Karpas-422 (cell line): ENCODE data around the gene KMT5B. TPM values are rescaled to one million over a fixed set of nuclear protein-coding genes. Genes with fewer than 3 reads are reported as not detected.

ENCODE experiments used
- DNase-seq: peaks from one replicate; pipeline ENCODE4 v3.0.0-alpha.2; 2015
- H2AFZ ChIP-seq: fragments of 200-600 bp; sonication (generic); 2 replicates; pipeline ENCODE4 v1.6.1; 2014; ENCODE audit warnings: antibody characterized with exemption, low read length, mixed read lengths
- H3K27ac ChIP-seq: fragments of 200-600 bp; sonication (generic); 2 replicates; pipeline ENCODE4 v1.5.1; 2014; ENCODE audit warnings: mild to moderate bottlenecking, low read length, moderate library complexity
- H3K27me3 ChIP-seq: fragments of 200-600 bp; sonication (generic); 2 replicates; pipeline ENCODE4 v1.6.1; 2014; ENCODE audit warnings: low read length, mixed read lengths
- H3K36me3 ChIP-seq: fragments of 200-600 bp; sonication (generic); 2 replicates; pipeline ENCODE4 v1.6.1; 2014; ENCODE audit warnings: low read length, mixed read lengths; ENCODE audit not compliant: insufficient read depth
- H3K4me1 ChIP-seq: fragments of 200-600 bp; sonication (generic); 2 replicates; pipeline ENCODE4 v1.6.1; 2014; ENCODE audit warnings: mild to moderate bottlenecking, low read length, mixed read lengths
- H3K4me2 ChIP-seq: fragments of 200-600 bp; sonication (generic); 2 replicates; pipeline ENCODE4 v1.6.1; 2014; ENCODE audit warnings: low read length, low read depth, mild to moderate bottlenecking; ENCODE audit not compliant: poor library complexity, severe bottlenecking
- H3K4me3 ChIP-seq: fragments of 200-600 bp; sonication (generic); 2 replicates; pipeline ENCODE4 v1.5.1; 2014; ENCODE audit warnings: mild to moderate bottlenecking, antibody characterized with exemption, low read length, mixed read lengths
- H3K79me2 ChIP-seq: fragments of 200-600 bp; sonication (generic); 2 replicates; pipeline ENCODE4 v1.6.1; 2014; ENCODE audit warnings: mild to moderate bottlenecking, low read length, mixed read lengths
- H3K9ac ChIP-seq: fragments of 200-600 bp; sonication (generic); 2 replicates; pipeline ENCODE4 v1.6.0; 2014; ENCODE audit warnings: low read length
- H3K9me2 ChIP-seq: fragments of 200-600 bp; sonication (generic), shearing (Covaris generic); replicated peaks from 2 replicates; pipeline ENCODE4 v1.6.0; 2014; ENCODE audit warnings: mild to moderate bottlenecking, low read length, moderate library complexity; ENCODE audit not compliant: insufficient read depth
- H3K9me3 ChIP-seq: fragments of 300-700, 200-600 bp; sonication (generic); 2 replicates; pipeline ENCODE4 v1.6.1; 2014; ENCODE audit warnings: low read length, mixed read lengths
- H4K20me1 ChIP-seq: fragments of 200-600 bp; sonication (generic); 2 replicates; pipeline ENCODE4 v1.6.1; 2014; ENCODE audit warnings: mild to moderate bottlenecking, antibody characterized with exemption, low read length, low read depth; ENCODE audit not compliant: insufficient read depth
- total RNA-seq: library from RNA; depleted of rRNA; stranded (reverse); fragments of >200 nt; shearing (Covaris generic); gene quantifications from 2 replicates; pipeline ENCODE4 v1.2.3, GENCODE V29; 2014; ENCODE audit warnings: low replicate concordance

The KMT5B gene
- total RNA-seq, 1 experiment from 2014 or later: 21.2 TPM

DNA sequence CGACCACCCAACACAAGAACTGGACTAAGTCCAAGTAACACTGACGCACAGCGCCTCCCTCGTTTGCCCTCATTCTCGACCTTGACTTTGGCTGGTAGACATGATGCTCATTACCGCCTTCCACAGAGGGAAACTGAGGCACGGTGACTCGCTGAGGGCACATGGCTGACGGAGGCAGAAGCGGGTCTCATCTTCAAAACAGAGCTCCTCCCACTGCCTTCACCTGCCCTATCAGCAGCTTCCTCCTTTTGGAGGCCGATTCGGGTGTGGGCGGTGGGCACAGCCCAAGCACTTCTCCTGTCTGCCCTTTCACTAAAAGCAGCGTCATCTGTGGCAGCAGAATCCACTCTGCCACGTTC is 2.0 kb upstream of the KMT5B start:
- H3K4me1 ChIP-seq: peaks cover 22% of the 10 kb centered on the region
- no peak overlapping the region for H3K4me3 ChIP-seq
- DNase-seq: peak; percentile 57
- no peak overlapping the region for H3K4me2 ChIP-seq
- H3K9me3 ChIP-seq: no peaks in the 10 kb centered on the region
- no peaks in the 10 kb centered on the region for H3K9me2 ChIP-seq
- no peaks in the 10 kb centered on the region for H3K36me3 ChIP-seq
- H3K79me2 ChIP-seq: peaks cover 23% of the 10 kb centered on the region
- no peak overlapping the region for H2AFZ ChIP-seq
- H3K27me3 ChIP-seq: no peaks in the 10 kb centered on the region
- no peak overlapping the region for H3K9ac ChIP-seq
- no peak overlapping the region for H3K27ac ChIP-seq
- peaks cover 24% of the 10 kb centered on the region for H4K20me1 ChIP-seq

- Histone ChIP-seq H3K27ac (no peak overlapping the region), H3K4me3 (peak overlapping the region; percentile 74), H3K27me3 (no peaks in the 10 kb centered on the region), H3K79me2 (peaks cover 23% of the 10 kb centered on the region), H3K4me1 (peaks cover 23% of the 10 kb centered on the region), H2AFZ (peak overlapping the region; percentile 96), H3K9ac (peak overlapping the region; percentile 80), H3K36me3 (no peaks in the 10 kb centered on the region), H4K20me1 (peaks cover 31% of the 10 kb centered on the region), H3K9me3 (no peaks in the 10 kb centered on the region), H3K4me2 (peak overlapping the region; percentile 92), H3K9me2 (no peaks in the 10 kb centered on the region)
- no peak for DNase-seq
These were observed 1.3 kb upstream of the KMT5B start for GRCh38 chr11:68214173-68215086.

DNA sequence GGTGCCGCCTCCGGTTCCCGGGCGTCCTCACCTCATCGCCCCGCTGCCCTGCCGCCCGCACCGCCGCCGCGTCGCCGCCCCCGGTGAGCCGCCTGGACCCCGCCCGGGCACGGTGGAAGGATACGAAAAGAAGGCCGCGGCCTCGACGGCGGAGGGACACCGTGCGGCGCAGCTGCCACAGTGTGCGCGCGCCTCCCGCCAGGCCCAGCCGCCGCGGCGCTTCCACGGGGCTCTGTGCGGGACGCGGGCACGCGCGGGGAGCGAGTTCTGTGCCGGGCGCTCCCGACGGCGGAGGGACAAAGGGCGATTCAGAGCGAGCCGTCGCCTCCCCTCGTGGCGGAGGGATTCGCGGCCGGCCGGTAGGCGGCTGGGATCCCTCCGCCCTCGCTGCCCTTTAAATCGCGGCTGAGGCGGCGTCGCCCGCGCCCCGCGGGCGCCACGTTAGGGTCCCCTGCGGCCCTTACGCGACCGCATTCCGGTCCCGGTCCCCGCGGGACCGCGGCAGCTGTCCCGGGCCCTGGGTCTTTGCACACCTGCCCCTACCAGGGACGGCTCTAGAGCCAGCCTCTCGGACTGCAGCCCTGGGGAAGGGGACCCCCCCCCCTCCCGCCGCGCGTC is 568 bp upstream of the KMT5B start:
- H4K20me1 ChIP-seq: peaks cover 38% of the 10 kb centered on the region
- H3K36me3 ChIP-seq: no peaks in the 10 kb centered on the region
- H3K9me3 ChIP-seq: no peaks in the 10 kb centered on the region
- no peaks in the 10 kb centered on the region for H3K27me3 ChIP-seq
- H3K9me2 ChIP-seq: no peaks in the 10 kb centered on the region
- peak overlapping the region; percentile 71; the same call in 1 of the 2 replicates for H3K27ac ChIP-seq
- DNase-seq: peak; percentile 96
- H3K79me2 ChIP-seq: peaks cover 31% of the 10 kb centered on the region
- H3K9ac ChIP-seq: peak overlapping the region; percentile 80
- peaks cover 28% of the 10 kb centered on the region for H3K4me1 ChIP-seq
- peak overlapping the region; percentile 96 for H2AFZ ChIP-seq
- peak overlapping the region; percentile 74 for H3K4me3 ChIP-seq
- H3K4me2 ChIP-seq: peak overlapping the region; percentile 92

DNA sequence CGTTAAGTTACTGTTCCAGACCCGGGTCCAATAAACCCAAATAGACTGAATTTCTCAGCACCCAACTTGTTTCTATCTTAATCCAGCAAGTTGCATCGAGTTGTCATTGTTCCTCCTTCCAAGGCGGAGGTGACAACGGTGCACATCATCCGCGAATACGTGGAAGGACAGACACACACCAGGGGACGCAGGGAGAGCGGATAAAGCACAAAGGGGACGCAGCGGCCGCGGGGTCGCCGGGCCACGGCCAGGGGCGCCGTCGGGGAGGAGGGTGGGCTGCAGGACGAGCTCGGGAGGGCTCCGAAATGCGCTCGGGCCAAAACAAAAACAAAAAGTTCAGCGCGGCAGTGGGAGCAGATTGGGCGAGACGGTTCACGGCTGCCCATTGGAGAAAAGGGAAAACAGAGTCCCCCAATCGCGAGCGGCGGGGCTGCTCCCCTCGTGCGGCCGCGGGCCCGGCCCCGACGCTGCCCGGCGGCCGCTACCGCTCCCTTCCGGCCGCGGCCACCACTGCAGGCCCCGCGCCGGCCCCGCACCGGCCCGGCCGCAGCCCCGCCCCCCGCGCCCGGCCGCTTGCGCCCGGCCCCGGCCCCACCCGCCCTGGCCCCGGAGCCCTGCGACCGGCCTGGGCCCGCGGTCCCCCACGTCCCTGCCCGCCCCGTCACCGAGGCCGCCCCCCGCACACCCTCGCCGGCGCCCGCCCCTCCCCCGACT is 518 bp downstream of the KMT5B start:
- Histone ChIP-seq H3K27ac (no peak overlapping the region), H3K4me3 (peak overlapping the region; percentile 85), H2AFZ (no peak overlapping the region), H3K9ac (peak overlapping the region; percentile 86), H3K27me3 (no peaks in the 10 kb centered on the region), H3K4me2 (peak overlapping the region; percentile 84), H3K79me2 (peaks cover 36% of the 10 kb centered on the region), H3K4me1 (peaks cover 28% of the 10 kb centered on the region), H3K9me2 (no peaks in the 10 kb centered on the region), H3K9me3 (no peaks in the 10 kb centered on the region), H3K36me3 (no peaks in the 10 kb centered on the region), H4K20me1 (peaks cover 43% of the 10 kb centered on the region)
- DNase-seq: peak; percentile 84

- no peak overlapping the region for H3K27ac ChIP-seq
These were observed 1.6 kb downstream of the KMT5B start for GRCh38 chr11:68211546-68211945.

GRCh38 chr11:68206211-68206610 is 6.9 kb downstream of the KMT5B start:
- Histone ChIP-seq H3K9me2 (no peaks in the 10 kb centered on the region), H3K4me2 (no peak overlapping the region), H3K79me2 (peaks cover 73% of the 10 kb centered on the region), H2AFZ (no peak overlapping the region), H3K9me3 (no peaks in the 10 kb centered on the region), H3K27me3 (no peaks in the 10 kb centered on the region), H3K4me1 (peaks cover 12% of the 10 kb centered on the region), H3K36me3 (no peaks in the 10 kb centered on the region), H4K20me1 (peaks cover 47% of the 10 kb centered on the region), H3K27ac (peak overlapping the region; percentile 15; the same call in 1 of the 2 replicates), H3K9ac (no peak overlapping the region), H3K4me3 (no peak overlapping the region)
- peak; percentile 86 for DNase-seq

More at GRCh38 chr11:68211546-68211945, 1.6 kb downstream of the KMT5B start:
- H3K27me3 ChIP-seq: no peaks in the 10 kb centered on the region
- no peak overlapping the region for H2AFZ ChIP-seq
- no peak for DNase-seq
- peak overlapping the region; percentile 85 for H3K4me3 ChIP-seq
- peak overlapping the region; percentile 84 for H3K4me2 ChIP-seq
- H3K36me3 ChIP-seq: no peaks in the 10 kb centered on the region
- no peaks in the 10 kb centered on the region for H3K9me2 ChIP-seq
- peak overlapping the region; percentile 86; the same call in 1 of the 2 replicates for H3K9ac ChIP-seq
- no peaks in the 10 kb centered on the region for H3K9me3 ChIP-seq
- H3K4me1 ChIP-seq: peaks cover 28% of the 10 kb centered on the region
- peaks cover 43% of the 10 kb centered on the region for H4K20me1 ChIP-seq
- peaks cover 36% of the 10 kb centered on the region for H3K79me2 ChIP-seq

GRCh38 chr11:68204402-68204801 is 8.7 kb downstream of the KMT5B start:
- peaks cover 32% of the 10 kb centered on the region for H4K20me1 ChIP-seq
- H2AFZ ChIP-seq: no peak overlapping the region
- no peaks in the 10 kb centered on the region for H3K27me3 ChIP-seq
- H3K4me2 ChIP-seq: no peak overlapping the region
- H3K9me3 ChIP-seq: no peaks in the 10 kb centered on the region
- DNase-seq: no peak
- peaks cover 81% of the 10 kb centered on the region for H3K79me2 ChIP-seq
- no peak overlapping the region for H3K9ac ChIP-seq
- H3K4me3 ChIP-seq: no peak overlapping the region
- no peaks in the 10 kb centered on the region for H3K9me2 ChIP-seq
- no peak overlapping the region for H3K27ac ChIP-seq
- H3K36me3 ChIP-seq: no peaks in the 10 kb centered on the region
- H3K4me1 ChIP-seq: peaks cover 11% of the 10 kb centered on the region

- H2AFZ ChIP-seq: no peak overlapping the region
- no peaks in the 10 kb centered on the region for H3K9me3 ChIP-seq
- peaks cover 25% of the 10 kb centered on the region; the same call in 1 of the 2 replicates for H4K20me1 ChIP-seq
- no peak overlapping the region for H3K9ac ChIP-seq
- H3K4me3 ChIP-seq: no peak overlapping the region
- H3K36me3 ChIP-seq: no peaks in the 10 kb centered on the region
- DNase-seq: no peak
- no peaks in the 10 kb centered on the region for H3K27me3 ChIP-seq
- H3K4me2 ChIP-seq: no peak overlapping the region
- no peak overlapping the region for H3K27ac ChIP-seq
- H3K9me2 ChIP-seq: no peaks in the 10 kb centered on the region
- peaks cover 91% of the 10 kb centered on the region for H3K79me2 ChIP-seq
- peaks cover 17% of the 10 kb centered on the region for H3K4me1 ChIP-seq
These were observed 10.9 kb downstream of the KMT5B start for GRCh38 chr11:68202165-68202564.
